ENCODE data around the gene SLAMF1.
"Not testable (repeated sequence)": the region's sequence is repeated elsewhere in the genome, so short reads cannot be mapped to it uniquely, and the experiment has no call there.

SLAMF1 gene

GRCh38 chr1:160664573-160665051, 17.8 kb upstream of the SLAMF1 start:
- DNase-seq: no peak

GRCh38 chr1:160662910-160663309, 16.1 kb upstream of the SLAMF1 start:
- DNase-seq: no peak

- DNase-seq: no peak
Observed at GRCh38 chr1:160659566-160659965, 12.7 kb upstream of the SLAMF1 start.

- no peak for DNase-seq
Observed at GRCh38 chr1:160658814-160659193, 12.0 kb upstream of the SLAMF1 start.

GRCh38 chr1:160658162-160658813, 11.4 kb upstream of the SLAMF1 start:
- DNase-seq: no peak

- DNase-seq: no peak
Observed at GRCh38 chr1:160657250-160657781, 10.5 kb upstream of the SLAMF1 start.

- DNase-seq: no peak
Observed at GRCh38 chr1:160656737-160657136, 9.9 kb upstream of the SLAMF1 start.

- DNase-seq: no peak
Observed at GRCh38 chr1:160653620-160654016, 6.8 kb upstream of the SLAMF1 start.

- DNase-seq: no peak
Observed at GRCh38 chr1:160652924-160653619, 6.2 kb upstream of the SLAMF1 start.

- not testable (repeated sequence) for DNase-seq
Observed at GRCh38 chr1:160652065-160652641, 5.3 kb upstream of the SLAMF1 start.

- DNase-seq: no peak
Observed at GRCh38 chr1:160651433-160652064, 4.7 kb upstream of the SLAMF1 start.

GRCh38 chr1:160647329-160647720, 481 bp upstream of the SLAMF1 start:
- DNase-seq: no peak

GRCh38 chr1:160646180-160646579, 664 bp downstream of the SLAMF1 start:
- DNase-seq: no peak

- no peak for DNase-seq
Observed at GRCh38 chr1:160645386-160646130, 1.3 kb downstream of the SLAMF1 start.

GRCh38 chr1:160644399-160644798, 2.4 kb downstream of the SLAMF1 start:
- no peak for DNase-seq

GRCh38 chr1:160643138-160643537, 3.7 kb downstream of the SLAMF1 start:
- no peak for DNase-seq

- no peak for DNase-seq
Observed at GRCh38 chr1:160642281-160642644, 4.6 kb downstream of the SLAMF1 start.

GRCh38 chr1:160641323-160642280, 5.2 kb downstream of the SLAMF1 start:
- DNase-seq: peak; percentile 65

GRCh38 chr1:160640359-160641123, 6.3 kb downstream of the SLAMF1 start:
- no peak for DNase-seq

GRCh38 chr1:160639652-160640051, 7.2 kb downstream of the SLAMF1 start:
- no peak for DNase-seq

- DNase-seq: no peak
Observed at GRCh38 chr1:160638926-160639325, 7.9 kb downstream of the SLAMF1 start.
